ENCODE data around the gene VEPH1. TPM values are rescaled to one million over a fixed set of nuclear protein-coding genes. Genes with fewer than 3 reads are reported as not detected.

The VEPH1 gene
- total and polyA plus RNA-seq, 12 donors = 0.07 to 0.85 (median 0.56) TPM; not detected in 5

DNA sequence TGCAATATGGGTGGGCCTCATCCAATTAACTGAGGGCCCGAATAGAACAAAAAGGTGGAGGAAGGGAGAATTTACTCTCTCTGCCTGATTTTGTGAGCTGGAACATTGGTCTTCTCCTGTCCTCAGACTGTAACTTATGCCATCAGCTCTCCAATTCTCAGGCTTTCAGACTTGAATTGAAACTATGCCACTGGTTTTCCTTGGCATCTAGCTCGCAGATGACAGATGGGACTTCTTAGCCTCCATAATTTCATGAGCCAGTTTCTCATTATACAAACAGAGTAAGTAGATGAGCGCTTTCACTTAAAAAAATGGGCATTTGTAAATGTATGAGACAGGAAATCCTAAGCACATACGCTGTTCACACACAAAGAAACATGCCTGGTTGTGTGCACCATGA is 75.3 kb downstream of the VEPH1 start:
- no peak for ATAC-seq
- WGBS, 2 donors = 69 to 84% methylated on average over 4 of the region's 4 CpGs
- Histone ChIP-seq H3K27me3 (no peaks in the 10 kb centered on the region), H3K36me3 (no peaks in the 10 kb centered on the region), H3K9me3 (no peaks in the 10 kb centered on the region), H3K27ac (no peak overlapping the region), H3K4me3 (no peak overlapping the region), H3K4me1 (peaks cover 0 to 18% (median 0%) of the 10 kb centered on the region in 9 donors)
- TF ChIP-seq, protein P1, sequence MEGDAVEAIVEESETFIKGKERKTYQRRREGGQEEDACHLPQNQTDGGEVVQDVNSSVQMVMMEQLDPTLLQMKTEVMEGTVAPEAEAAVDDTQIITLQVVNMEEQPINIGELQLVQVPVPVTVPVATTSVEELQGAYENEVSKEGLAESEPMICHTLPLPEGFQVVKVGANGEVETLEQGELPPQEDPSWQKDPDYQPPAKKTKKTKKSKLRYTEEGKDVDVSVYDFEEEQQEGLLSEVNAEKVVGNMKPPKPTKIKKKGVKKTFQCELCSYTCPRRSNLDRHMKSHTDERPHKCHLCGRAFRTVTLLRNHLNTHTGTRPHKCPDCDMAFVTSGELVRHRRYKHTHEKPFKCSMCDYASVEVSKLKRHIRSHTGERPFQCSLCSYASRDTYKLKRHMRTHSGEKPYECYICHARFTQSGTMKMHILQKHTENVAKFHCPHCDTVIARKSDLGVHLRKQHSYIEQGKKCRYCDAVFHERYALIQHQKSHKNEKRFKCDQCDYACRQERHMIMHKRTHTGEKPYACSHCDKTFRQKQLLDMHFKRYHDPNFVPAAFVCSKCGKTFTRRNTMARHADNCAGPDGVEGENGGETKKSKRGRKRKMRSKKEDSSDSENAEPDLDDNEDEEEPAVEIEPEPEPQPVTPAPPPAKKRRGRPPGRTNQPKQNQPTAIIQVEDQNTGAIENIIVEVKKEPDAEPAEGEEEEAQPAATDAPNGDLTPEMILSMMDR (IDR thresholded peaks at IDR 0.05) = no peak
- no peak for DNase-seq
- intact Hi-C loops (cut with DNase I) = no loop called here

- TF ChIP-seq, protein P1 (IDR thresholded peaks at IDR 0.05) = no peak
- H3K27me3 ChIP-seq = no peaks in the 10 kb centered on the region
- H3K4me1 ChIP-seq = no peaks in the 10 kb centered on the region
- intact Hi-C loops (cut with DNase I) = no loop called here
- no peak for ATAC-seq
- no peak for DNase-seq
- H3K9me3 ChIP-seq = no peaks in the 10 kb centered on the region
- no peak overlapping the region for H3K27ac ChIP-seq
- H3K36me3 ChIP-seq = no peaks in the 10 kb centered on the region
- H3K4me3 ChIP-seq = no peak overlapping the region
These were observed 79.9 kb downstream of the VEPH1 start for GRCh38 chr3:157423337-157423736.

DNA sequence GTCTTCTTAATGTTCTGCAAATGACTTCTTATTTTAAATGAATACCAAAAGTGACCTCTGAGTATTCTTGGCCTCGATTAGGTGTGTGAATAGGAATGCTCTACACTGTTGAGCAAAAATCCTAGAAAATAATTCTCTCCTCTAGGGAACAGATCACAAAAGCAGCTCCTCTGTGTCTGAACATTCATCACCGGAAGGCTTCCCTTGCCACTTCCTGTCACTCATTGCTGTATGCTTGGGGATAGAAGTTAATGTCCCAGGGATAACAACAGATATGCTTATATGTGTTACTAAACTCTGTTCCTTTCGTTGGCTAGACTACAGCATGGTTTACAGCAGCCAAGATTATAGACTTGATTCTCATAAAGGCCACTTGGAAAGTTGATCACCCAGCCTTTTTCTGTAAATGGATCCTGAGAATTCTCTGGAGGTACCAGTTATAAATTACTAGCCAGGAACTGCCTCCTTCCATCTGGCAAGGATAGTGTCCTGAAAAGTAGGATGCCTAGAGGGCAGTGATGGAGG is 82.5 kb downstream of the VEPH1 start:
- 57 to 58% methylated on average over 3 of the region's 3 CpGs for WGBS, 2 donors
- Histone ChIP-seq H3K4me1 (no peaks in the 10 kb centered on the region), H3K27me3 (no peaks in the 10 kb centered on the region), H3K36me3 (no peaks in the 10 kb centered on the region), H3K27ac (no peak overlapping the region), H3K9me3 (no peaks in the 10 kb centered on the region), H3K4me3 (no peak overlapping the region)
- DNase-seq (no peak), ATAC-seq (no peak)
- TF ChIP-seq, protein P1 (IDR thresholded peaks at IDR 0.05) = no peak
- intact Hi-C loops (cut with DNase I) = no loop called here

GRCh38 chr3:157418104-157418503 is 85.1 kb downstream of the VEPH1 start:
- Histone ChIP-seq H3K4me1 (no peaks in the 10 kb centered on the region), H3K27me3 (no peaks in the 10 kb centered on the region), H3K36me3 (no peaks in the 10 kb centered on the region), H3K9me3 (no peaks in the 10 kb centered on the region), H3K27ac (no peak overlapping the region), H3K4me3 (no peak overlapping the region)
- ATAC-seq (no peak), DNase-seq (no peak)
- 78 to 80% methylated on average over 2 of the region's 2 CpGs for WGBS, 2 donors
- TF ChIP-seq, protein P1 (IDR thresholded peaks at IDR 0.05) = no peak
- intact Hi-C loops (cut with DNase I) = no loop called here
